CD4-positive, alpha-beta T cell treated with Interleukin-2 at 100 ng/mL for 4 hours (primary cell): ENCODE results near the gene SIRT7.

Experiments
- DNase-seq: peaks from one replicate; pipeline ENCODE4 v3.0.0-alpha.2; 2020; ENCODE audit warnings: low spot score

SIRT7 gene

GRCh38 chr17:81917565-81918332 lies at the start of gene SIRT7:
Gene SIRT7 (minus strand): TSS chr17:81918176. CDS start chr17:81918131, 45 bp downstream.
- peak; percentile 84 for DNase-seq

GRCh38 chr17:81967244-81967532 lies 49.2 kb upstream of the SIRT7 start:
- DNase-seq, result no peak

GRCh38 chr17:81966343-81967243 lies 48.6 kb upstream of the SIRT7 start:
- no peak for DNase-seq

- DNase-seq, result no peak
Measured at GRCh38 chr17:81964081-81964849, 46.3 kb upstream of the SIRT7 start.

- DNase-seq, result no peak
Measured at GRCh38 chr17:81962499-81963441, 44.8 kb upstream of the SIRT7 start.

- DNase-seq, result no peak
Measured at GRCh38 chr17:81961521-81962498, 43.8 kb upstream of the SIRT7 start.

- no peak for DNase-seq
Measured at GRCh38 chr17:81961087-81961511, 43.1 kb upstream of the SIRT7 start, which contains the start of gene NOTUM. Gene NOTUM (minus strand): TSS chr17:81961187. CDS start chr17:81960909, 278 bp downstream.

- no peak for DNase-seq
Measured at GRCh38 chr17:81960130-81960958, 42.4 kb upstream of the SIRT7 start.

- DNase-seq, result peak; percentile 80
Measured at GRCh38 chr17:81959362-81960129, 41.6 kb upstream of the SIRT7 start.

- no peak for DNase-seq
Measured at GRCh38 chr17:81958633-81959342, 40.8 kb upstream of the SIRT7 start.

- DNase-seq, result no peak
Measured at GRCh38 chr17:81957691-81958432, 39.9 kb upstream of the SIRT7 start.

- no peak for DNase-seq
Measured at GRCh38 chr17:81956607-81957589, 38.9 kb upstream of the SIRT7 start.

GRCh38 chr17:81955756-81956544 lies 38.0 kb upstream of the SIRT7 start:
- no peak for DNase-seq

- DNase-seq, result no peak
Measured at GRCh38 chr17:81955058-81955681, 37.2 kb upstream of the SIRT7 start.
